ENCODE results near the gene FAM221A. TPM values are rescaled to one million over a fixed set of nuclear protein-coding genes. Genes with fewer than 3 reads are reported as not detected.

Gene FAM221A, protein sequence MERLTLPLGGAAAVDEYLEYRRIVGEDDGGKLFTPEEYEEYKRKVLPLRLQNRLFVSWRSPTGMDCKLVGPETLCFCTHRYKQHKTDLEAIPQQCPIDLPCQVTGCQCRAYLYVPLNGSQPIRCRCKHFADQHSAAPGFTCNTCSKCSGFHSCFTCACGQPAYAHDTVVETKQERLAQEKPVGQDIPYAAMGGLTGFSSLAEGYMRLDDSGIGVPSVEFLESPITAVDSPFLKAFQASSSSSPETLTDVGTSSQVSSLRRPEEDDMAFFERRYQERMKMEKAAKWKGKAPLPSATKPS
- total RNA-seq = 6.5 and 8.3 TPM in 2 replicates

DNA sequence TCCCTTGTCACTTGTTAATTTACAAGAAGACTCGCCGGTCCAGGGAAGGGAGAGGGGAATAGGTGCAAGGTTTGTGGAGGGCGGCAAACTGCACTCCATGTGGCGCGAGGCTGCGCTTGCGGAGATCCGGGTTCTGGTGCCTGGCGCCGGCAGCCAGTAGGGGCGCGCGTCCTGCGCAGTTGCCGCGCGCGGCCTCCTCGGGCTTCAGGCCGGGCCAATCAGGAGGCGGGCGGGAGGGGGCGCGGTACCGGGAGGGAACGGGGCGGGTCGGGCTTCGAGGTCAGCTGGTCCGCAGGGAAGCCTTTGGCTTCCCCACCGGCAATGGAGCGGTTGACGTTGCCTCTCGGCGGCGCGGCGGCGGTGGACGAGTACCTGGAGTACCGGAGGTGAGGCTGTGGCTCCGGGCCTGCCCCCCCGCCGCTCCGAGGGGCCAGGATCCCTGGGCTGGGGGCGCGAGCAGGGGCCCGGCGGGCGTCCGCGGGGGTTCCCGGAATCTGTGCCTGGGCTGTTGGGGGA, at the start of gene FAM221A:
TSS of gene FAM221A (plus strand) at position 302 of the 516 bp plus-strand sequence. CDS start at position 322, 20 bp downstream.
- intact Hi-C loops (cut with micrococcal nuclease) = loop anchor here (1.0 to 10.0 kb wide), 3 partner anchors 9 to 895 kb away; partner anchors contain the start of genes CCDC126 and PALS2
- TF ChIP-seq, protein P1, sequence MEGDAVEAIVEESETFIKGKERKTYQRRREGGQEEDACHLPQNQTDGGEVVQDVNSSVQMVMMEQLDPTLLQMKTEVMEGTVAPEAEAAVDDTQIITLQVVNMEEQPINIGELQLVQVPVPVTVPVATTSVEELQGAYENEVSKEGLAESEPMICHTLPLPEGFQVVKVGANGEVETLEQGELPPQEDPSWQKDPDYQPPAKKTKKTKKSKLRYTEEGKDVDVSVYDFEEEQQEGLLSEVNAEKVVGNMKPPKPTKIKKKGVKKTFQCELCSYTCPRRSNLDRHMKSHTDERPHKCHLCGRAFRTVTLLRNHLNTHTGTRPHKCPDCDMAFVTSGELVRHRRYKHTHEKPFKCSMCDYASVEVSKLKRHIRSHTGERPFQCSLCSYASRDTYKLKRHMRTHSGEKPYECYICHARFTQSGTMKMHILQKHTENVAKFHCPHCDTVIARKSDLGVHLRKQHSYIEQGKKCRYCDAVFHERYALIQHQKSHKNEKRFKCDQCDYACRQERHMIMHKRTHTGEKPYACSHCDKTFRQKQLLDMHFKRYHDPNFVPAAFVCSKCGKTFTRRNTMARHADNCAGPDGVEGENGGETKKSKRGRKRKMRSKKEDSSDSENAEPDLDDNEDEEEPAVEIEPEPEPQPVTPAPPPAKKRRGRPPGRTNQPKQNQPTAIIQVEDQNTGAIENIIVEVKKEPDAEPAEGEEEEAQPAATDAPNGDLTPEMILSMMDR (IDR thresholded peaks at IDR 0.05) = no peak
- Mint-ChIP-seq H3K4me3 (peak within 1 kb of the TSS; percentile 90), H3K27ac (peak within 1 kb of the TSS; percentile 43), H3K4me1 (peaks cover 20% of the 10 kb centered on the region), H3K9me3 (no peaks in the 10 kb centered on the region), H3K36me3 (ENCODE audit: low read depth) (peaks cover 4% of the 10 kb centered on the region), H3K27me3 (no peaks in the 10 kb centered on the region)
- POLR2A ChIA-PET = interaction anchor here (0.7 to 1.9 kb wide), 3 partner anchors 82 to 855 kb away, joined by 3 to 9 read pairs (median 4); partner anchors contain the start of gene CCDC126
- CTCF ChIA-PET = interaction anchor here (1.6 to 3.0 kb wide), 3 partner anchors 12 to 82 kb away, joined by 4 to 14 read pairs (median 6); partner anchors contain the start of gene CCDC126
- DNase-seq = peak; percentile 68
- peak; percentile 99 for ATAC-seq (ENCODE audit: low read depth)

DNA sequence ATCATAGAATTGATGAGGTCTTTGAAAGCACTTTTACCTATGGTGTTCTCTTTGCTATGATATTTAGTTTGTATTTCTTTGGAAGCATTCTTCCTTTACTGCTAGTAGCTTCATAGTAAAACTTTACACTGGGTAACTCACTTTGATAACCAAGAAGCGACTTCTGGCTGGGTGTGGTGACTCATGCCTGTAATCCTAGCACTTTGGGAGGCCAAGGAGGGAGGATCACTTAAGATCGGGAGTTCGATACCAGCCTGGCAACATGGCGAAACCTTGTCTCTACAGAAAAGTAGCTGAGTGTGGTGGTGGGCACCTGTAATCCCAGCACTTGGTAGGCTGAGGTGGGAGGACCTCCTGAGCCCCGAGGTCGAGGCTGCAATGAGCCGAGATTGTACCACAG, 46.6 kb upstream of the FAM221A start:
- DNase-seq = no peak
- no peak overlapping the region for H3K4me3 Mint-ChIP-seq
- ChIA-PET CTCF (no interaction called here), POLR2A (no interaction called here)
- no peaks in the 10 kb centered on the region for H3K27me3 Mint-ChIP-seq
- H3K27ac Mint-ChIP-seq = no peak overlapping the region
- TF ChIP-seq, protein P1 (IDR thresholded peaks at IDR 0.05) = no peak
- no peaks in the 10 kb centered on the region for H3K4me1 Mint-ChIP-seq
- no peak for ATAC-seq (ENCODE audit: low read depth)
- intact Hi-C loops (cut with micrococcal nuclease) = no loop called here
- H3K9me3 Mint-ChIP-seq = no peaks in the 10 kb centered on the region
- peaks cover 11% of the 10 kb centered on the region for H3K36me3 Mint-ChIP-seq (ENCODE audit: low read depth)

DNA sequence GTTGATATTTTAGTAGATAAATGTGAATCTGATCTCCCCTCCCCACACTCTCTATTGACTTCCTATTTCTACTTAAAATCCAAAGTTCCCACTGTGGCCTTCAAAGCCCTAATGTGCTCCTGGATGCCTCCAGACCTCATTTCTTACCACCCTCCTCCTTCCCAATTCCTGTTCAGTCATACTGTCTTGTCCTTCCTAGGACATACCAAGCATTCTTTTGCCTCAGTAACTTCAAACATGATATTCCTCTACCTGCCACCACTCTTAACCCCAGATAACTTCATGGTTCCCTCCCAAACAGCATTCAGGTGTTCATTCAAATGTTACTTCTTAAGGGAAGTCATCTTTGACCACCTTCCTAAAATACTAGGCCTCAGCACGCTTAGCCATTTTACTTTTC, 34.2 kb upstream of the FAM221A start:
- ATAC-seq (ENCODE audit: low read depth) = no peak
- ChIA-PET POLR2A (no interaction called here), CTCF (no interaction called here)
- TF ChIP-seq, protein P1 (IDR thresholded peaks at IDR 0.05) = no peak
- Mint-ChIP-seq H3K27me3 (no peaks in the 10 kb centered on the region), H3K36me3 (ENCODE audit: low read depth) (peaks cover 5% of the 10 kb centered on the region), H3K27ac (no peak overlapping the region), H3K9me3 (no peaks in the 10 kb centered on the region), H3K4me1 (no peaks in the 10 kb centered on the region), H3K4me3 (no peak overlapping the region)
- DNase-seq = no peak
- intact Hi-C loops (cut with micrococcal nuclease) = no loop called here

DNA sequence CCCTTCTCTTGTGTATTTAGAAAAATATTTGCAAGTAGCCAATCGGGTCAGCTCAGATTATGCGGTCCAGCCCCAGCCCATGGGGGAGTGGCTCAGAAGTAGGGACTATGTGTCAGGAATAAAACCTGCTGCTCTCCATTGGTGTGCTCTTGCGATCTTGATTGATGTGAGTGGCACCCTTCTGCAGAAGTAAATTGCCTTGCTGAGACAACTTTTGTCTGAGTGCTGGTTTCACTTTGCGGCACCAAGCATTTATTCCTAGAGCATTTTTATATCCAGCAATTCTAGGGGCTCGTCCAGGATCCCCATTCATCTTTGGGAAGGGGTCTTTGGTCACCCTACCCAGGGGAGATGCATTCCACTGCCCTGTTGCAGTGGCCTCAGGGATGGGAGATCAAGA, 26.1 kb upstream of the FAM221A start:
- peaks cover 19% of the 10 kb centered on the region for H3K9me3 Mint-ChIP-seq
- ChIA-PET CTCF (no interaction called here), POLR2A (no interaction called here)
- H3K27me3 Mint-ChIP-seq = no peaks in the 10 kb centered on the region
- no peaks in the 10 kb centered on the region for H3K36me3 Mint-ChIP-seq (ENCODE audit: low read depth)
- intact Hi-C loops (cut with micrococcal nuclease) = no loop called here
- H3K4me1 Mint-ChIP-seq = no peaks in the 10 kb centered on the region
- no peak overlapping the region for H3K4me3 Mint-ChIP-seq
- TF ChIP-seq, protein P1 (IDR thresholded peaks at IDR 0.05) = no peak
- ATAC-seq (ENCODE audit: low read depth) (no peak), DNase-seq (no peak)
- H3K27ac Mint-ChIP-seq = no peak overlapping the region

DNA sequence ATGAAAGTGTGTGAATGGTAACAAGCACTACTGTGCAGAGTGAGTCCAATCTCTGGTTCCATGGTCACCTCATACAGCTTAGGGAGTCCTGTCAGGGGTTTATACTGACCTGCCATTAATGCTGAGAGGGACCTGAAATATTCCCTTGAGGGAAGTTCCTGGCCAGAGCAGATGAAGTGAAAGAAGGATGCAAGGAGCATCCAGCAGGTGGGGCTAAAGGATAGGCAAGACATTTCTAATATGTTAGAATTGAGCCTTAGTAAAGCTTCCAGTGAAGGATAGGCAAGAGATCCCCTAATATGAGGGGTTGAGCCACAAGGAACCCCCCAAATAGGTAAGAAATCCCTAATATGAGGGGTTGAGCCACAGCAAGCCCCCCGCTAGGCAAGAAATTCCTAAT, 25.5 kb upstream of the FAM221A start:
- Mint-ChIP-seq H3K36me3 (ENCODE audit: low read depth) (no peaks in the 10 kb centered on the region), H3K27ac (no peak overlapping the region), H3K4me1 (no peaks in the 10 kb centered on the region), H3K9me3 (peaks cover 22% of the 10 kb centered on the region), H3K4me3 (no peak overlapping the region), H3K27me3 (no peaks in the 10 kb centered on the region)
- ChIA-PET CTCF (no interaction called here), POLR2A (no interaction called here)
- ATAC-seq (ENCODE audit: low read depth) (no peak), DNase-seq (no peak)
- intact Hi-C loops (cut with micrococcal nuclease) = no loop called here
- TF ChIP-seq, protein P1 (IDR thresholded peaks at IDR 0.05) = no peak
